Measurements from ENCODE around the gene TMEM219.

The TMEM219 gene

GRCh38 chr16:29961479-29962343 lies at the start of gene TMEM219:
TMEM219 (plus strand) TSS chr16:29962079; CDS start chr16:29963144, 1,065 bp downstream.
- peak; percentile 91 to 93 for DNase-seq
- TF ChIP-seq POLR2A (IDR thresholded peaks at IDR 0.05; ENCODE audit: low read length) (peak; percentile 73), GATA1 (IDR thresholded peaks at IDR 0.05; ENCODE audit: low read depth, low read length) (no peak)

- no peak for TF ChIP-seq POLR2A (IDR thresholded peaks at IDR 0.05; ENCODE audit: low read length)
- DNase-seq: no peak
Observed at GRCh38 chr16:29912087-29912486, 49.8 kb upstream of the TMEM219 start.

- TF ChIP-seq POLR2A (IDR thresholded peaks at IDR 0.05; ENCODE audit: low read length) (no peak), GATA1 (IDR thresholded peaks at IDR 0.05; ENCODE audit: low read depth, low read length) (no peak)
Observed at GRCh38 chr16:29913514-29913913, 48.4 kb upstream of the TMEM219 start.

GRCh38 chr16:29915590-29916247 lies 46.2 kb upstream of the TMEM219 start:
- TF ChIP-seq POLR2A (IDR thresholded peaks at IDR 0.05; ENCODE audit: low read length) (no peak), GATA1 (IDR thresholded peaks at IDR 0.05; ENCODE audit: low read depth, low read length) (no peak)
- no peak for DNase-seq

More at GRCh38 chr16:29913514-29913913, 48.4 kb upstream of the TMEM219 start:
- DNase-seq: no peak

GRCh38 chr16:29916979-29917378 lies 44.9 kb upstream of the TMEM219 start:
- no peak for DNase-seq
- TF ChIP-seq GATA1 (IDR thresholded peaks at IDR 0.05; ENCODE audit: low read depth, low read length) (no peak), POLR2A (IDR thresholded peaks at IDR 0.05; ENCODE audit: low read length) (no peak)

GRCh38 chr16:29920288-29921033 lies 41.4 kb upstream of the TMEM219 start:
- DNase-seq: no peak
- TF ChIP-seq POLR2A (IDR thresholded peaks at IDR 0.05; ENCODE audit: low read length) (no peak), GATA1 (IDR thresholded peaks at IDR 0.05; ENCODE audit: low read depth, low read length) (no peak)

GRCh38 chr16:29921034-29921385 lies 40.9 kb upstream of the TMEM219 start:
- DNase-seq: no peak
- no peak for TF ChIP-seq POLR2A (IDR thresholded peaks at IDR 0.05; ENCODE audit: low read length)
- no peak for TF ChIP-seq GATA1 (IDR thresholded peaks at IDR 0.05; ENCODE audit: low read depth, low read length)

- no peak for TF ChIP-seq GATA1 (IDR thresholded peaks at IDR 0.05; ENCODE audit: low read depth, low read length)
- TF ChIP-seq POLR2A (IDR thresholded peaks at IDR 0.05; ENCODE audit: low read length): no peak
- no peak for DNase-seq
Observed at GRCh38 chr16:29922326-29922725, 39.6 kb upstream of the TMEM219 start.

GRCh38 chr16:29922986-29923501 lies 38.8 kb upstream of the TMEM219 start:
- DNase-seq: no peak
- TF ChIP-seq GATA1 (IDR thresholded peaks at IDR 0.05; ENCODE audit: low read depth, low read length): no peak
- no peak for TF ChIP-seq POLR2A (IDR thresholded peaks at IDR 0.05; ENCODE audit: low read length)

- TF ChIP-seq POLR2A (IDR thresholded peaks at IDR 0.05; ENCODE audit: low read length) (no peak), GATA1 (IDR thresholded peaks at IDR 0.05; ENCODE audit: low read depth, low read length) (no peak)
- peak in 1 of 2 experiments; percentile 54 for DNase-seq
Observed at GRCh38 chr16:29925105-29925756, 36.6 kb upstream of the TMEM219 start.

- peak; percentile 91 for TF ChIP-seq POLR2A (IDR thresholded peaks at IDR 0.05; ENCODE audit: low read length)
- TF ChIP-seq GATA1 (IDR thresholded peaks at IDR 0.05; ENCODE audit: low read depth, low read length): no peak
- DNase-seq: peak; percentile 90 to 95
Observed at GRCh38 chr16:29925781-29926710, 35.8 kb upstream of the TMEM219 start, which contains the start of gene KCTD13. KCTD13 (minus strand) TSS chr16:29926226; CDS start chr16:29926033, 193 bp downstream.

GRCh38 chr16:29926711-29927052 lies 35.2 kb upstream of the TMEM219 start:
- TF ChIP-seq GATA1 (IDR thresholded peaks at IDR 0.05; ENCODE audit: low read depth, low read length) (no peak), POLR2A (IDR thresholded peaks at IDR 0.05; ENCODE audit: low read length) (no peak)
- no peak for DNase-seq

Measured in erythroblast (primary cell).